ENCODE measurements around the gene ASB13. TPM values are rescaled to one million over a fixed set of nuclear protein-coding genes. Genes with fewer than 3 reads are reported as not detected.

ASB13 gene
- total RNA-seq, 1 experiment from 2014 or later: 25.9 TPM

DNA sequence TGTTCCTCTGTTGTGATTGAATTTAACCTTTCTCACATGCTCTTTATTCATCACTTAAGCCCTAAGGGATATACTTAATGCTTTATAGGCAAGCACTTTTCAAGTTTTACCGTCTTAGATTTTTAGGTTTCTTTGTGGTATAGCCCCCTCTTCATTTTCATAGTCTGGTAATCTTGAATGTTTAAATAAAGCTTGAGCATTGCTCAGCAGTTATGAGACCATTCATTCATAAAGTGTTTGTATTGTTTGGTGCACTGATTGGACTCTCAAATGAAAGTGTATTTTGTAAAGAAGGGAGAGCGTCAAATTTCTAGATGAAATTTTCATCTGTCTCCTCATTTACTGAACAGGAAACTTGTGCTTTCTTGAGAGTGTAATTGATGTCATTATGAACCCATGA, 43.5 kb upstream of the ASB13 start:
- Histone ChIP-seq H4K20me1 (ENCODE audit: insufficient read depth) (no peaks in the 10 kb centered on the region; the same call in 1 of the 2 replicates), H3K9me3 (ENCODE audit: control insufficient read depth in 1 of 2, insufficient read depth in 1 of 2, low read depth in 1 of 2, low read length in 2 of 2) (no peaks in the 10 kb centered on the region), H2AFZ (ENCODE audit: low read depth, low read length, poor library complexity, severe bottlenecking) (no peak overlapping the region), H3K79me2 (ENCODE audit: insufficient read depth, low read length) (peaks cover 98% of the 10 kb centered on the region), H3K4me3 (replicated peaks in 1 of 2; ENCODE audit: low read depth in 1 of 2, low read length in 2 of 2) (no peak overlapping the region), H3K27me3 (ENCODE audit: insufficient read depth, low read length) (no peaks in the 10 kb centered on the region), H3K4me2 (ENCODE audit: low read length) (no peak overlapping the region), H3K9me2 (ENCODE audit: insufficient read depth) (no peaks in the 10 kb centered on the region), H3K4me1 (ENCODE audit: control insufficient read depth in 1 of 2, insufficient read depth in 2 of 2, low read length in 2 of 2) (no peaks in the 10 kb centered on the region), H3K9ac (ENCODE audit: low read length) (no peak overlapping the region), H3K27ac (ENCODE audit: low read depth, low read length) (no peak overlapping the region), H3K36me3 (ENCODE audit: control insufficient read depth in 1 of 2, insufficient read depth in 2 of 2, low read length in 2 of 2) (no peaks in the 10 kb centered on the region)
- POLR2A ChIA-PET: no interaction called here
- DNase-seq (ENCODE audit: low read depth, low spot score) (no peak), ATAC-seq (no peak)
- TF ChIP-seq, protein P1, sequence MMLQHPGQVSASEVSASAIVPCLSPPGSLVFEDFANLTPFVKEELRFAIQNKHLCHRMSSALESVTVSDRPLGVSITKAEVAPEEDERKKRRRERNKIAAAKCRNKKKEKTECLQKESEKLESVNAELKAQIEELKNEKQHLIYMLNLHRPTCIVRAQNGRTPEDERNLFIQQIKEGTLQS (IDR thresholded peaks at IDR 0.05): no peak
- TF ChIP-seq, protein P2, sequence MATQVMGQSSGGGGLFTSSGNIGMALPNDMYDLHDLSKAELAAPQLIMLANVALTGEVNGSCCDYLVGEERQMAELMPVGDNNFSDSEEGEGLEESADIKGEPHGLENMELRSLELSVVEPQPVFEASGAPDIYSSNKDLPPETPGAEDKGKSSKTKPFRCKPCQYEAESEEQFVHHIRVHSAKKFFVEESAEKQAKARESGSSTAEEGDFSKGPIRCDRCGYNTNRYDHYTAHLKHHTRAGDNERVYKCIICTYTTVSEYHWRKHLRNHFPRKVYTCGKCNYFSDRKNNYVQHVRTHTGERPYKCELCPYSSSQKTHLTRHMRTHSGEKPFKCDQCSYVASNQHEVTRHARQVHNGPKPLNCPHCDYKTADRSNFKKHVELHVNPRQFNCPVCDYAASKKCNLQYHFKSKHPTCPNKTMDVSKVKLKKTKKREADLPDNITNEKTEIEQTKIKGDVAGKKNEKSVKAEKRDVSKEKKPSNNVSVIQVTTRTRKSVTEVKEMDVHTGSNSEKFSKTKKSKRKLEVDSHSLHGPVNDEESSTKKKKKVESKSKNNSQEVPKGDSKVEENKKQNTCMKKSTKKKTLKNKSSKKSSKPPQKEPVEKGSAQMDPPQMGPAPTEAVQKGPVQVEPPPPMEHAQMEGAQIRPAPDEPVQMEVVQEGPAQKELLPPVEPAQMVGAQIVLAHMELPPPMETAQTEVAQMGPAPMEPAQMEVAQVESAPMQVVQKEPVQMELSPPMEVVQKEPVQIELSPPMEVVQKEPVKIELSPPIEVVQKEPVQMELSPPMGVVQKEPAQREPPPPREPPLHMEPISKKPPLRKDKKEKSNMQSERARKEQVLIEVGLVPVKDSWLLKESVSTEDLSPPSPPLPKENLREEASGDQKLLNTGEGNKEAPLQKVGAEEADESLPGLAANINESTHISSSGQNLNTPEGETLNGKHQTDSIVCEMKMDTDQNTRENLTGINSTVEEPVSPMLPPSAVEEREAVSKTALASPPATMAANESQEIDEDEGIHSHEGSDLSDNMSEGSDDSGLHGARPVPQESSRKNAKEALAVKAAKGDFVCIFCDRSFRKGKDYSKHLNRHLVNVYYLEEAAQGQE (IDR thresholded peaks at IDR 0.05; ENCODE audit: low read depth): no peak
- no peak for TF ChIP-seq ZFX (IDR thresholded peaks at IDR 0.05)
- TF ChIP-seq SIN3A (IDR thresholded peaks at IDR 0.05; ENCODE audit: low read depth): no peak
- no peak for TF ChIP-seq ZNF274 (IDR thresholded peaks at IDR 0.05; ENCODE audit: low read depth, low read length)
- TF ChIP-seq, protein P3, sequence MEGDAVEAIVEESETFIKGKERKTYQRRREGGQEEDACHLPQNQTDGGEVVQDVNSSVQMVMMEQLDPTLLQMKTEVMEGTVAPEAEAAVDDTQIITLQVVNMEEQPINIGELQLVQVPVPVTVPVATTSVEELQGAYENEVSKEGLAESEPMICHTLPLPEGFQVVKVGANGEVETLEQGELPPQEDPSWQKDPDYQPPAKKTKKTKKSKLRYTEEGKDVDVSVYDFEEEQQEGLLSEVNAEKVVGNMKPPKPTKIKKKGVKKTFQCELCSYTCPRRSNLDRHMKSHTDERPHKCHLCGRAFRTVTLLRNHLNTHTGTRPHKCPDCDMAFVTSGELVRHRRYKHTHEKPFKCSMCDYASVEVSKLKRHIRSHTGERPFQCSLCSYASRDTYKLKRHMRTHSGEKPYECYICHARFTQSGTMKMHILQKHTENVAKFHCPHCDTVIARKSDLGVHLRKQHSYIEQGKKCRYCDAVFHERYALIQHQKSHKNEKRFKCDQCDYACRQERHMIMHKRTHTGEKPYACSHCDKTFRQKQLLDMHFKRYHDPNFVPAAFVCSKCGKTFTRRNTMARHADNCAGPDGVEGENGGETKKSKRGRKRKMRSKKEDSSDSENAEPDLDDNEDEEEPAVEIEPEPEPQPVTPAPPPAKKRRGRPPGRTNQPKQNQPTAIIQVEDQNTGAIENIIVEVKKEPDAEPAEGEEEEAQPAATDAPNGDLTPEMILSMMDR (IDR thresholded peaks at IDR 0.05 in 2 of 3, conservative IDR thresholded peaks at IDR 0.05 in 1 of 3; ENCODE audit: borderline replicate concordance in 1 of 3, insufficient read depth in 1 of 3, low read depth in 2 of 3, low read length in 2 of 3): no peak
- TF ChIP-seq, protein P4, sequence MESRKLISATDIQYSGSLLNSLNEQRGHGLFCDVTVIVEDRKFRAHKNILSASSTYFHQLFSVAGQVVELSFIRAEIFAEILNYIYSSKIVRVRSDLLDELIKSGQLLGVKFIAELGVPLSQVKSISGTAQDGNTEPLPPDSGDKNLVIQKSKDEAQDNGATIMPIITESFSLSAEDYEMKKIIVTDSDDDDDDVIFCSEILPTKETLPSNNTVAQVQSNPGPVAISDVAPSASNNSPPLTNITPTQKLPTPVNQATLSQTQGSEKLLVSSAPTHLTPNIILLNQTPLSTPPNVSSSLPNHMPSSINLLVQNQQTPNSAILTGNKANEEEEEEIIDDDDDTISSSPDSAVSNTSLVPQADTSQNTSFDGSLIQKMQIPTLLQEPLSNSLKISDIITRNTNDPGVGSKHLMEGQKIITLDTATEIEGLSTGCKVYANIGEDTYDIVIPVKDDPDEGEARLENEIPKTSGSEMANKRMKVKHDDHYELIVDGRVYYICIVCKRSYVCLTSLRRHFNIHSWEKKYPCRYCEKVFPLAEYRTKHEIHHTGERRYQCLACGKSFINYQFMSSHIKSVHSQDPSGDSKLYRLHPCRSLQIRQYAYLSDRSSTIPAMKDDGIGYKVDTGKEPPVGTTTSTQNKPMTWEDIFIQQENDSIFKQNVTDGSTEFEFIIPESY (IDR thresholded peaks at IDR 0.05; ENCODE audit: extremely low read depth, insufficient replicate concordance, low read length): no peak
- TF ChIP-seq TCF7L2 (IDR thresholded peaks at IDR 0.05; ENCODE audit: borderline replicate concordance, extremely low read depth, insufficient read depth, insufficient read length): no peak
- no peak for TF ChIP-seq CEBPB (IDR thresholded peaks at IDR 0.05; ENCODE audit: low read depth)
- TF ChIP-seq POLR2AphosphoS5 (IDR thresholded peaks at IDR 0.05; ENCODE audit: low read depth, low read length): no peak
- TF ChIP-seq, protein P5, sequence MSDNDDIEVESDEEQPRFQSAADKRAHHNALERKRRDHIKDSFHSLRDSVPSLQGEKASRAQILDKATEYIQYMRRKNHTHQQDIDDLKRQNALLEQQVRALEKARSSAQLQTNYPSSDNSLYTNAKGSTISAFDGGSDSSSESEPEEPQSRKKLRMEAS (IDR thresholded peaks at IDR 0.05): no peak
- TF ChIP-seq ELF1 (IDR thresholded peaks at IDR 0.05; ENCODE audit: borderline replicate concordance, low read depth): no peak
- CTCF ChIA-PET: no interaction called here
- RAD21 ChIA-PET (ENCODE audit: low non-redundant PET in 1 of 2, low total read pairs in 2 of 2, uncharacterized antibody in 2 of 2, unreplicated experiment in 2 of 2): no interaction called here
- intact Hi-C loops (cut with micrococcal nuclease): no loop called here
- BruUV-seq (replicated peaks): no TSS peak

All from HCT116 (cell line).